Islet precursor cell (in vitro differentiated cells): ENCODE data around the gene SFRP5.
A peak's percentile ranks its signal among the peaks of the same experiment; 100 is the strongest.

Source experiments
- DNase-seq: peaks from one replicate; pipeline ENCODE4 v3.0.0-alpha.2; 2018

Gene SFRP5

GRCh38 chr10:97734021-97734420 is 37.8 kb downstream of the SFRP5 start:
- no peak for DNase-seq

DNA sequence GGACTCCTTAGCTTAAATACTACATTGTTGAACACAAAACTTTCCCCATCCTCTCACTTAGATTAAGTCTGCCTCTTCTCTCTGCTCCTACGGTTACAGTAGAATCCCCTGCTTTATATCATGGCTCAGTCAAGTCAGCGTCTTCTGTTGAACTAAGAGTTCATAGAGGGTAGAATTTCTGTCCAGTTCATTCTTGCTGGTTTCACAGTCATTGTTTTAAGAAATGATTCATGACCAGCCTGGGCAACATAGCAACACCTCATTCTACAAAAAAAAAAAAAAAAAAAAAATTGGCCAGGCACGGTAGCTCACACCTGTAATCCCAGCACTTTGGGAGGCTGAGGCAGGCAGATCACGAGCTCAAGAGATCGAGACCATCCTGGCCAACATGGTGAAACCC is 38.5 kb downstream of the SFRP5 start:
- DNase-seq, result no peak

- no peak for DNase-seq
These were observed 39.8 kb downstream of the SFRP5 start for GRCh38 chr10:97732052-97732359.

- DNase-seq, result peak; percentile 75
These were observed 40.3 kb downstream of the SFRP5 start for GRCh38 chr10:97731346-97732051.

GRCh38 chr10:97729014-97729413 is 42.8 kb downstream of the SFRP5 start:
- no peak for DNase-seq

- DNase-seq, result peak; percentile 84
These were observed 45.1 kb downstream of the SFRP5 start for GRCh38 chr10:97726636-97727178.

- DNase-seq, result no peak
These were observed 47.4 kb downstream of the SFRP5 start for GRCh38 chr10:97724341-97724941.

DNA sequence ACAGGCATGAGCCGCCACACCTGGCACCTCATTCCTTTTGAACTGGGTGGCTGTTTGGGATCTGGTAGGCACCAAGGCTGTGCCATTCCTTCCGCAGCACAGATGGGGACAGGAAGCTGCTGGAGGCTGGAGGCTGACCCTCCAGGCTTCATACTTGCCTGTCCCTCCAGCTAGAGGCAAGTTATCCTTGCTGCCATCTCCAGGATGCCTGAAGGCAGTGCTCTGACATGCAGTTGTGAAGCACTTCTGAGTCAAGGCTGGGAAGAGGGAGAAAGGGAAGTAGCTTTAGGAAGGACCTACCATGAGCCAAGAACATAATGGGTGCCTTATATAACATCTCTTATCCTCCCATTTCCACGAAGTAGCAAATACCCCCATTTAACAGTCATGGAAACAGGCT is 48.8 kb downstream of the SFRP5 start:
- no peak for DNase-seq

DNA sequence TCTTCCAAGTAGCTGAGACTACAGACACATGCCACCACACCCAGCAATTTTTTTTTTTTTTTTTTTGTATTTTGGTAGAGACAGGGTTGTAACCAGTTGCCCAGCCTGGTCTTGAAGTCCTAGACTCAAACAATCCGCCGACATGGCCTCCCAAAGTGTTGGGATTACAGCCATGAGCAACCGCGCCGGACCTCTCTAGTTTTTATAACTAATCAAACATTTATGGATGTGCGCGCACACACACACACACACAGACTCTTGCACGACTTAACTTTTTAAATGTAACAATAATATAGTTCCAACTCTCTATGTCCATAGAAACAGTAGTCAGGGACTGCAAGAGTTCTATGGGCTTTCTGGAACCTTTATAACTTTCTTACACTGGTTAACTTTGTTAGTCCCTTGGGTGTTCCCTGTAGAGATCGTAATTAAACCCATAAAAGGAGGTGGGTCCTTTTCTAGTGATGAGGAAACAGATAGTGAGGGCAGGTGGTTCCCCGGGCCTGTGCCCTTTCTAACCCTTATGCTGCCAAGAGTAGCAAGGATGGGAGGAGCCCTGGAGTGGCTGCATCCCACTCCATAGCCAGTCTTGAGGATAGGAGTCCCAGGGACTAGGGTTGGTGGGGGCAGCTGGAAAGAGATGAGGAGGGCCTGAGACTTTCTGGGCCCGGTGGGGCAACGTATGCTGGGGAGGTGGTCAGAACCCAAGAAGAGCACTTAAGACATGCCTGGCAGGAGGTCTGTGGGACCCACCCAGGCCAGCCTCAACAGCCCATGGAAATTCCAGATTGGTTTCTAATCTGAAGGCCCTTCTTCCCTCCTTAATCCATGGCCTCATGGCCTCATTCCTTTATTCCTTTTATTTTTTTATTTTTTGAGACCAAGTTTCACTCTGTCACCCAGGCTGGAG is 49.7 kb downstream of the SFRP5 start:
- no peak for DNase-seq

DNA sequence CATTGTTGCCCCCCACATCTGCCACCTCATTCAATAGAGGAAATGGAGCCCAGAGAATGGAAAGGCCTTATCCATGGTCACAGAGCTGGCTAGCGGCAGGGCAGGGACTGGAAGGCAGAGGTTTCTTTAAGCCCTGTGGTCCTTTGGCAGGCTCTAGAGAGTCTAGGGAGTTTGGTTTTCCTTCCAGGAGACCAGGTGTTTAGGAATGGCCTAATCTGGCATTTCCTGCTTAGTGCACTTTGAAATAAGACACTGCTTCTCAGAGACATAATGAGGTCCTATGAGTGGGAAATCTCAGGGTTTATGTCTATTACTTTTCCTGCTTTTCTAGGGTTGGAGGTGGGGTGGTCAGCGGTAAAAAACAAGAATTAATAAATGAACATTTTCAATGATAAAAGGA is 52.2 kb downstream of the SFRP5 start:
- no peak for DNase-seq

- no peak for DNase-seq
These were observed 53.1 kb downstream of the SFRP5 start for GRCh38 chr10:97718659-97719142.

- peak; percentile 76 for DNase-seq
These were observed 53.6 kb downstream of the SFRP5 start for GRCh38 chr10:97718178-97718577.

GRCh38 chr10:97717627-97718026 is 54.2 kb downstream of the SFRP5 start:
- DNase-seq, result no peak
